CD4-positive, alpha-beta T cell treated with Interleukin-2 at 100 ng/mL for 4 hours (primary cell): ENCODE measurements around the gene IRF2BP2.
"Not testable (repeated sequence)": the region's sequence is repeated elsewhere in the genome, so short reads cannot be mapped to it uniquely, and the experiment has no call there.

Source experiments
- DNase-seq: peaks from one replicate; pipeline ENCODE4 v3.0.0-alpha.2; 2020; ENCODE audit warnings: low spot score

Gene IRF2BP2

GRCh38 chr1:234610061-234610665 lies at the start of gene IRF2BP2:
TSS of gene IRF2BP2 (minus strand) at chr1:234610178. CDS start at chr1:234609494, 684 bp downstream.
- peak; percentile 85 for DNase-seq

DNA sequence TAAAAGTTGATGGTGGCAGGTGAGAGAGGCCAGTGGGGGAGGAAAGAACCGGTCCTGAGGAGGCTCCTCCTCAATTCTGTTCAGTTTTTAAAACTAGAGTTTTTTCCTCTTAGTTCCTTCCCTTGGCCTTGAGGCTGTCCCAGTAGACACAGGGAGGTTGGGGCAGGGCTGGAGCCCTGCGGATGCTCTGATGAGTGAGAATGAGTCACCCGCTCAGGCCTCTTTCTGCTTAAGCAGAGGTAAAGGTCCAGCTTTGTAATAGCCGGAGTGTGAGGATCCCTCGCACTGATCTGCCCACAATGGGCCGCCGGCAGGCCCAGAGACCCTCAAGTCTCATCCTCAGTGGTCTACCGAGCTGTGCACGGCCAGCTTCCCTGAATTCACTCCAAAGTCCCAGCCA lies 49.6 kb upstream of the IRF2BP2 start:
- no peak for DNase-seq

DNA sequence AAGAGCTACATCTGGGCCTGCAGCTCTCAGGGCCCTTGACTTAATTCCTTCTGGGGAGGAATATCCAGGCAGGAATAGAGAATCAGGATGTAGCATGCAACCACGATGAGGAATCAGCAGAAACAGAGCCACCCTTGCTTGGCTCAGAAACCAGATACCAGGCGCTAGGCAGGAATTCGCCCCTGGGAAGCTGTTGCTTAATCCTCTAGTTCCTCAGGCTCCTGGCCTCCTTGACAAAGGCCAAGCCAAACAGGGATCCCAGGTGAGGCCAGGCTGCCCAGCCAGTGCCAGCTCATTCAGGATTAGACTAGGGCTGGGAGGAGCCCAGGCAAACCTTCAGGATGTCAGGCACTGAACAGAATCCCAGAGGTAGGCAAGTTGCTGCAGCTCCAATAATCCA lies 48.2 kb upstream of the IRF2BP2 start:
- no peak for DNase-seq

DNA sequence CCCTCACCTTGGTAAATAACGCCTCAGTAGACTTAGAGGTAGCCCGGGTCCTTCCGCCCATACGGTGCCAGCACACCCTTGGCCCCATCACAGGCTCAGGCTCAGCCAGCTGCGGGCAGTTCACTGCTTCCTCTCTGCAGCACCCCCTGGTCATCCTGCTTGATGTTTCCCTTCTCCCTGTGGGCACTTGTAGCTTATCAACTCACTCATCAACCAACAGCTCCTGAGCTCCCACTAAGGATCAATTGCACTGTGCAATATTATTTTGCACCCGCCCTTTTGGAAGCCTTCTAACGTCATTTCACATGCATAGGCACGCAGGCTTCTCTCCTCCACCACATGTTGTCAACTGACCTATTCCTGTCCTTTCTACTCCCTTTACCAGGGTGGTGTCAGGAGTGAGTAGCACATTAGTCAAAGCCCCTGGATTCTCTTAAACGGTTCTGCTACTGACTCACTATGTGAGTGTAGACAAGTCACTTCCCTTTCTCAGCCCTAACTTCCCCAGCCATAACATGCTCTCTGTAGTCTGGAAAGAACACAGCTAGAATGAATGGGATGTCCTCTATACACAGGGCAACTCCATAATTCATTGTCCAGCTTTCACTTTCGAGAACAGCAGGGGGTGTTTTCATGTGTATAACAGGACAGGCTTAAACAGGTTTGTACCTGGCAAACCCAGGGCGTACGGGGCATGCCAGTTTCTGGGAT lies 47.1 kb upstream of the IRF2BP2 start:
- DNase-seq, result peak; percentile 20

DNA sequence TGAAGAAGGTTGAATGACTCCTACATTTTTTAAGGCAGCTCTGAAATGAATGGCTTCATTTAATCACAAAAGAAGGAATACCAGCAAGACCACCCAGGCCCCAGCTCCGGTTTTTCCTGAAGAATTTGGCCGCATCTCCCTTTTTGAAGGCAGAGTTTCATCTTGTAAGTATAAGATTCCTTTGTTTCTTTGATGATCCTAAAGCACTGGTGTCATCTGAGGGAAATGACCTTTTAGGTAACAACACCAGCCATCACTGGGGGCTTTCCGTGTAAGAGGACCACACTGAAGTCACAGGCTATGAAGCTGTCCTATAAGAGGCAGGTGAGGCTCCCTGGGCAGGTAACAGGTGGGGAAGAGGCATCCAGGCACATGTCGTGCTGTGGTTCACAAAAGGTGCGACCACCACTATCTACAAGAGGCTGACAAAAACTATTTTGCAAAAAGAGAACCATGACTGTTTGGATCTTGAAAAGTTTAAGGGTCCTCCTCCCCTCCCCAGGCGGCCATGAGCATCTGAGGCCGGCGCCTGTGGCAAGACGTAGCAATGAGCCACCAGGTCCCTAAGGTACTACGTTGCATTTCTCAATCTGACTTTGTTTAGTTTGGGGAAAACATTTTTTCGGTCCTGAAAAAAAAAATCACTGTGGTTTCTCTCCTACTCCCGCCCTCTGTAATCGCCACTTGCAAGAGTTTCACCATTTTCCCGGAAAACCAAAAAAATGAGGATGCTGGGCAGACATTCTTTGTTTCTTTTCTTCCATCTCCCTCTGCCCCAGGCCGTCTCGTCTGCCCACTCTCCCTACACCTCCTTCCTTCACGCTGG lies 46.3 kb upstream of the IRF2BP2 start:
- no peak for DNase-seq

DNA sequence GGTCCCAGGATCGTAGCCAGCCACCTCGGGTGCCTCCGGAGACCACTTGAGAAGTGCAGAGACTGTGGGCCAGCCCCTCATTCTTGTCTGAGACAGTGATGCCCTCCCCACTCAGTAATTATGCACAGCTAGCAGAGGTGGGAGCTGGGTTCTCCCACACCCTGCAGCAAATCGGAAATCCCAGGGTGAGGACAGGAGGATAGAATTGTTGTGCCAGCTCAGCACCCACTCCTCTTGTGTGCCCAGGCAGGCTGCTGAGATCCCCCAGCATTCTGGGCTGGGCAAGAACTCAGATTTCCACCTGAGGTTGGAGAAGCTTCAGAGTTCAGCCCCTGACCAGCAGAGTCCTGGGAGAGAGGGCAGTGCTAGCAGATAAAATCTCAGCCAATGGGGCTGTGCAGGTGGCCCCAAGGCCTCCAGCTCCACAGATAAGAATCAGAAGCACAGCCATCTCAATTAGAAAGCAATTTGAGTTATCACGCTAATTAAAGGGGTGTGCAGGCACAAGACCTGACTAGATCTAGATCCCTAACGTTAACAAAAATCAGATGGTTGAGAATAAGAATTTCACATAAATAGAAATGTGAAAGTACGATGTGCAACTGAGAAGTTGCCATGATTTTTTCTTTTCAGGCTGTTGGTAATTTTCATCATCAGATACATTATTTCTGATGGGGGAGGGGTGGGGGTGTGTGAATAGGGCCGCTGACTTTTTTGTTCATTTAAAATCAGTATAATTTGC lies 45.5 kb upstream of the IRF2BP2 start:
- DNase-seq, result no peak

- DNase-seq, result no peak
These were observed 44.2 kb upstream of the IRF2BP2 start for GRCh38 chr1:234654002-234654733.

DNA sequence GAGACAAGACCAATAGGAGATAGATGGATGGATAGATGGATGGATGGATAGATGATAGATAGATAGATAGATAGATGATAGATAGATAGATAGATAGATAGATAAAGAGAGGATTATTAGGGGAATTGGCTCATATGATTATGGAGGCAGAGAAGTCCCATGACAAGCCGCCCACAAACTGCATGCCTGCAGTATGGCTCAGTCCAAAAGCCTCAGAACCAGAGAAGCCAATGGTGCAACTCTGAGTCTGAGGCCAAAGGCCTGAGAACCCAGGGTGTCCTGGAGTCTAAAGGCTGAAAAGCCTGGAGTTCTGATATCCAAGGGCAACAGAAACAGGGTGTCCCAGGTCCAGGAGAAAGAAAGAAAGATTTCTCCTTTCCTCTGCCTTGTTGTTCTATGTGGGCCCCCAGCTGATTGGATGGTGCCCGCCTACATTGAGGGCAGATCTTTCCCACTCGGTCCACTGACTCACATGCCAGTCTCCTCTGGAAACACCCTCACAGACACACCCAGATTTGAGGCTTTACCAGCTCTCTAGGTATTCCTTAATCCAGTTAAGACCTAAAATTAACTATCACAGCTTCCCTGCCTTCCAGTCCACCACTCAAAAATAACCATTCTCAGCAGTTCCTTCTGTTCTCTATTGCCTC lies 39.6 kb upstream of the IRF2BP2 start:
- DNase-seq, result no peak

DNA sequence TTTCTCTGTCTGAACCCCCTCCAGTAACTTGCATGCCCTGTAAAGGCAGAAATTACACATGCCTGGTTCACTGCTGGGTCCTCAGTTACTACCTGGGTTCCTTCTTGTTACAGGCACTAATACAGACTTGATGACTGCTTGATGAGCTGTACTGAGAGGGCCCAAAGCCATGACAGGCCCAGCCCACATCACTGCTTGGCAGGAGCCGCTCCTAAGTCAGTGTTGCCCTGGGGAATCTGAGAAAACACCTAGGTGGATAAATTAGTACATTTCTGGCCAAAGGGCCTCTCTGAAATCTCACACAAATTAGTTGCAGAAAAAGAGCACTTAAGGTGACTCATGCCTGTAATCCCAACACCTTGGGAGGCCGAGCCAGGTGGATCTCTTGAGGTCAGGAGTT lies 37.8 kb upstream of the IRF2BP2 start:
- DNase-seq, result no peak

- no peak for DNase-seq
These were observed 37.3 kb upstream of the IRF2BP2 start for GRCh38 chr1:234647245-234647644.

- DNase-seq, result no peak
These were observed 36.0 kb upstream of the IRF2BP2 start for GRCh38 chr1:234645964-234646363.

DNA sequence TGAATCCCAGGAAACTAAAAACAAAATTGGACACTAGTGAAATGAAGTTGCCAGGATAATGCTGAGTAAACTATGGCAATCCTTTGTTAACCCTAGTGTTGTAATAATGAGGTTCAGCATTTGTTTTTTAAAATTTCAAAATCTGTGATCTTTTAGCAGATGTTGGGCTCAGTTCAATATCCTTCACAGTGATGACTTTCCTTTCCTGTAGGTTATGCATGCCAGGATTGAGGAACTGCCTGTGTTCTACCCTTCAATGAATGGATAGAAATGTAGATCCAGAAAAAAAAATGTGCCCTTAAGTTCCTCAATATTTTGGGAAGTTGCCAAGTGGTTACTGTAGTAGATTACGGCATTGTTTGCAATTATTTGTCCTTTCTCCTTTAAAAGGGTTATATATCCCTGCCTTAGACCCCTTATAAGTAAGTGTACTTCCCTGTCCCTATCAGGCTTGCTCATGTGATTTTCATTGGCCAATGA lies 35.5 kb upstream of the IRF2BP2 start:
- no peak for DNase-seq

DNA sequence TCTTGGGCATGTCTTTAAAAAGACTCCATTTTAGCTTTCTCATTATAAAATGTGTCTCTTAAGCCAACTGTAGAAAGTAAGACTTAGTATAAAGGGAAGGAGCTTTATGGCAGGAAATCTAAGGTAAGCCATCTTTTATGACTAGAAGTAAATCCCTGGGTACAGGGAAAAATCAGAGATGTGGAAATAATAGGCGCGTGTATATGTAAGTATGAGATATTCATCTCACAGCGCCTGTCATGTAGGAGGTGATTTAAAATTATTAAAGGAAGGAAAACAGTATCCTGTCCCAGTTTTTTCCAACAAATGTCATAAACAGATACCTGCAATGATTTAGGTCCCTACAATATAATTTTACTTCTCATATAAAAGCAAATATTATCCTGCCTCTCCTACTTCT lies 35.0 kb upstream of the IRF2BP2 start:
- no peak for DNase-seq

DNA sequence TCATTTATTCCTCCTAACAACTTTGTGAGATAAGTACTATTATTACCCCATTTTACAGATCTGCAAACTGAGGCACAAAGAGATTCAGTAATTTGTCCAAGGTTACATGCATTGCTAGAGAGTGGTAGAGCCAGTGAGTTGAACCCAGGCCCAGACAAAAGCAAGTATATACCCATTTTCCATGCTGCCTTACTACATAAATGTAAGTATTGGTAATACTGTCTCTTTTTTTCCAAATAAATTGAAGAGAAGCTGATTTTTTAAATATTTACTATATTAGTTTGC lies 33.8 kb upstream of the IRF2BP2 start:
- DNase-seq, result no peak

DNA sequence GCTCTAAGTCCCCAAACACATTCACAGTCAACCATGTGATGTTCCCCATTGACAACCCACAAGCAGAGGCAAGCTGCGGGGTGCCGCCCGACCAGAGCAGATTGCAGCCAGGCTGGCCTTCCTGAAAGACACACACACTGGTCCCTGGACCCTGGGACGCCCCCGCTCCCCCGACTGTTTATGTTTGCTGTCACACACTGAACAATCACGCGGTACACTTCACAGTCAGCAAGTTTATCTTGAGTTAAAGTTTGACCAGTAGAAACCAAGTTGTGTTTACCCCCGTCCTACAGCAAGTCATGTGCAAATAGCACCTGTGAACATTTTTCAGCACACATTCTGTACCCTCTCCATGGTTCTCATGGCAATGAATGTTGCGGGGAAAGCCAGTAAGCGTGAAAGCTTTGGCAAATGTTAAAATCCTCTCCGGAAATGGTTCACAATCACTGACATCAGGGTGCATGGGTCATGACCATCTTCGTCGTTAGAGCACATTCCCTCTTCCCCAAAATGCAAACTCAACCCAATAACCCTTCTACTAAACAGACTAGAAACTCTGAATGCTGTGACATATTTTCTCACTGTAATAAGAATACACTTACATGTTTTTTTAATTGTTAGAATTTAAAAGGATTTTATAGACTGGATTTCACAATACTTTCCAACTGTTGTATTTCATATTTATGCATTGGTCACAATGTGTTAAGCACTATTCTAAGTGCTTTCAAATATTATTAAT lies 33.3 kb upstream of the IRF2BP2 start:
- DNase-seq, result no peak

DNA sequence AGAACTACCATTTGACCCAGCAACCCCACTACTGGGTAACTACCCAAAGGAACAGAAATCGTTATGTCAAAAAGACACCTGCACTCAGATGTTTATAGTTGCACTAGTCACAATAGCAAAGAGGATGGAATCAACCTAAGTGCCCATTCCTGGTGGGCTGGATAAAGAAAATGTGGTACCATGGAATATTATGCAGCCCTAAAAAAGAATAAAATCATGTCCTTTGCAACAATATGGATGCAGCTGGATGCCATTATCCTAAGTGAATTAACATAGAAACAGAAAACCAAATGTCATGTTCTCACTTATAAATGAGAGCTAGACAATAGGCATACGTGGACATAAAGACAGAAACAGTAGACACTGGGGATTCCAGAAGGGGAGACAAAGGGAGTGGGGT lies 32.5 kb upstream of the IRF2BP2 start:
- no peak for DNase-seq

DNA sequence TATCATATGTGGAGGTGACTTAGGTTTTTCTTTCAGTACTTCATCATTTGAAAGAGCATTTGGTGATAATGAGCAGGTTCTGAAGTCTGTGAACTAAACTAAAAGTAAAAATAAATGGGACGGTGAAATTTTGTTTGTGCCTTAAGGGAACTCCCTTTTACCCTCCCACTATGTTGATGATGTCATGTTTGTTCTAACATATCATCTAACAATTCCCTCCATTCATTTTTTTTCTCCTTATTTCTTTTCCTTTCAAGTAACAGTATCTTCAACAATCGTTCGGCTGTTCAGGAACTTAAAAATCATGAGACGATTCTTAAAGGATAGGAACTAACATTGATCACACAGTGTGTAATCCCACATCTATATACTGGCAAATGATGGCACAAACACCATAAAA lies 30.0 kb upstream of the IRF2BP2 start:
- no peak for DNase-seq

- no peak for DNase-seq
These were observed 29.1 kb upstream of the IRF2BP2 start for GRCh38 chr1:234638832-234639799.

DNA sequence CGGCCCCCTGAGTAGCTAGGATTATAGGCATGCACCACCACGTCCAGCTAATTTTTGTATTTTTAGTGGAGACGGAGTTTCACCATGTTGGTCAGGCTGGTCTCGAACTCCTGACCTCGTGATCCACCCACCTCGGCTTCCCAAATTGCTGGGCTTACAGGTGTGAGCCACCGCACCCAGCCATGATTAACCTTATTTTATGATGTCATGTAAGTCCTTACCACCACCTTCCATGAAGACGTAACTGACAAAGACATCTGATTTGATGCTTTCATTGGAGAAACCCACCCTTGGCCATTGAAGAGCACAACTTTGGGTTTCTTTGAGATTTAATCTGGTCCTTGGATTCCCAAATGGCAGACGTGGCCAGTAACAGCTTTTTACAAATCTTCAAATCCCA lies 24.9 kb upstream of the IRF2BP2 start:
- DNase-seq, result not testable (repeated sequence)
